Body of pancreas (tissue), 4 donors: ENCODE results near the gene ANKRD24.

Source experiments
- CTCF ChIP-seq, 7 experiments: fragments of 450-650 bp in 4 of 7; fragments of 200-600 bp in 3 of 7; sonication (generic) in 3 of 7; IDR thresholded peaks; one replicate each; pipeline ENCODE4 v1.5.1; 2016 to 2019; ENCODE audit warnings: antibody characterized with exemption in 7 of 7
- POLR2A ChIP-seq, 3 donors: fragments of 450-650 bp; IDR thresholded peaks; one replicate each; pipeline ENCODE4 v1.6.1; 2016; ENCODE audit warnings: antibody characterized with exemption in 3 of 3, mild to moderate bottlenecking in 2 of 3

GRCh38 chr19:4224470-4224869, 42.0 kb downstream of the ANKRD24 start:
- TF ChIP-seq CTCF (IDR thresholded peaks at IDR 0.05) (no peak), POLR2A (IDR thresholded peaks at IDR 0.05) (no peak)
